ENCODE results near the gene OTUD3. TPM values are rescaled to one million over a fixed set of nuclear protein-coding genes. Genes with fewer than 3 reads are reported as not detected.
"Not testable (repeated sequence)": the region's sequence is repeated elsewhere in the genome, so short reads cannot be mapped to it uniquely, and the experiment has no call there.

The OTUD3 gene
- total RNA-seq, 2 experiments from 2014 or later = 10.3 to 10.9 TPM

DNA sequence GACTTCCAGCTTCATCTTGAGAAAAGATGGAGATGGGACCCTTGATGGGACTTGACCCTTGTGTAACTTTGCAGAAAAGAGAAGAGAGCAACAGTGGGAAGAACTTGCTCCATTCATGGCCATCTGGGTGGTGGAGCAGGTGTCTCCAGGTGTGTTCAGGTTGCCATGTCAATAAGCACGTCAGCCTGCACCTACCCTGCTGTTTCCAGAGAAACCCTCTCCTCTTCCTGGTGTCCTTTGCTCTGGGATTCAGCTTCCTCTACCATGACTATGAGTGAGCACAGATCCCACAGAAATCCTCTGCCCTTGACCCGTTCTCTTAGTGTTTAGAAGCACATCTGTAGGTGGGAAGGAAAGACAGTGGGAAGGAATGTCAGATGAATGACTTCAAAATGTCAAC lies 21.8 kb upstream of the OTUD3 start:
- Mint-ChIP-seq H3K4me1 (no peaks in the 10 kb centered on the region), H3K36me3 (no peaks in the 10 kb centered on the region), H3K27me3 (peaks cover 30% of the 10 kb centered on the region), H3K27ac (no peak overlapping the region), H3K4me3 (no peak overlapping the region), H3K9me3 (peaks cover 5% of the 10 kb centered on the region)
- no peak for DNase-seq
- ATAC-seq (ENCODE audit: low read depth) = no peak
- POLR2A ChIA-PET = no interaction called here

DNA sequence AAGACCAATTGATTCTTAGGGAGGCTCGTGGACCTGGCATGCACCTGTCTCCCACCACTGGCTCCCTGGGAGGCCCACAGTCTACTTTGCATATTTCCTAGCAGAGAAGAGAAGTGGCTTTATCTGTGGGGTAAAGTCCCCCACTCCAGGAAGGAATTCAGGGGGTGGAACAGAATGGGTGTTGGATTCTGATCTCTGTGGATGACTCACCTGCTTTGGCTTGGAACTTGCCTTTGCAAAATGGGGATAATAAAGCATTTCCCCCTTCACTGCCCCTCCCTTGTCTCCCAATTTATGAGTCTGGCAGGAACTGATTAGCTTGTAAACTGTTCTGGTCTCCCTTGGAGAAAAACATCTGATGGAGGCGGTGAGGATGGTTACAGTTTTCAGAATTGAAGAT lies 21.2 kb upstream of the OTUD3 start:
- Mint-ChIP-seq H3K27ac (no peak overlapping the region), H3K4me3 (no peak overlapping the region), H3K4me1 (no peaks in the 10 kb centered on the region), H3K9me3 (peaks cover 5% of the 10 kb centered on the region), H3K36me3 (no peaks in the 10 kb centered on the region), H3K27me3 (peaks cover 34% of the 10 kb centered on the region)
- DNase-seq = no peak
- POLR2A ChIA-PET = no interaction called here
- ATAC-seq (ENCODE audit: low read depth) = no peak

DNA sequence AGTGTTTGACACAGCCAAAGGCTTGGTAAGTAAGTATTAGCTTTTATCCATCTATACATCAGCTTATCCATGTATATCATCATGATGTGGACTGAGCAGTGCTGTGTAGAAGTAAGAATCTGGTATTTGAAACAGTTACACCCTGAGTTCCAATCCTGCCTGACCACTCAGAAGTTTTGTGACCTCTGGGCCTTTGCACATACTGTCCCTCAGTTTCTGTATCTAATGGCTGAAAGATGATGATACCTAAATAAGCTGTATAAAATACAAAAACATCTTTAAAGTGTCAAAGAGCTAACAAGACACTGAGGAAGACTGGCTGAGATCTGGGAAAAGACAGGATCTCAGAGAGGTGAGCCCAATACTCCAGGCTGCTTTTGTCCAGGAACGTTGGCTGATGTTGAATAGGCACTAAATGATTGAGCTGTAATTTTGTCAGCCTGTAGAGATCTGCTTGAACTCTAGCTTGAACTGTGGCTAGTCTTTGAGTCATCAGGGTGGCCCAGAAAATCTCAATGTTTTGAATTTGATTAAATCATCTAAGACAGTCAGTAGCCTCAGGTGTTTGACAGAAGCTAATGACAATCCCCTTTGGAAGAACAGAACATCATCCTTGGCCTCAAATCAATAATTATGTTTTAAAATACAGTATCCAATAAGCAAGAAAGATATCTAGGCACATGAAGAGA lies 20.2 kb upstream of the OTUD3 start:
- Mint-ChIP-seq H3K9me3 (peaks cover 5% of the 10 kb centered on the region), H3K36me3 (no peaks in the 10 kb centered on the region)

DNA sequence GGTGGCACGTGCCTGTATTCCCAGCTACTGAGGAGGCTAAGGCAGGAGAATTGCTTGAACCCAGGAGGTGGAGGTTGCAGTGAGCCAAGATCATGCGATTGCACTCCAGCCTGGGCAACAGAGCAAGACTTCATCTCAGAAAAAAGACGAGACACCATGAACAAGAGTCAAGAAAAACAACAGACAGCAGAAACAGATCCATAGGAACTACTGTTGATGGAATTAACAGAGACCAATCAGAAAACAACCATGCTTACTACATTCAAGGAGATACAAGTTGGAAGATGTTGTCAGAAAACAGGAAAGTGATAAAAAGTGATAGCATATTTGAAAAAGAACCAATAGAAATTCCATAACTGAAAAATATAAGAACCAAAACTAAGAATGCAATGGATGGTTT lies 19.3 kb upstream of the OTUD3 start:
- no peak overlapping the region for H3K27ac Mint-ChIP-seq
- no peak overlapping the region for H3K4me3 Mint-ChIP-seq
- DNase-seq (no peak), ATAC-seq (ENCODE audit: low read depth) (no peak)
- H3K27me3 Mint-ChIP-seq = peaks cover 42% of the 10 kb centered on the region
- H3K4me1 Mint-ChIP-seq = no peaks in the 10 kb centered on the region
- H3K9me3 Mint-ChIP-seq = peaks cover 5% of the 10 kb centered on the region
- POLR2A ChIA-PET = no interaction called here
- H3K36me3 Mint-ChIP-seq = no peaks in the 10 kb centered on the region

More for the DNA sequence above, 20.2 kb upstream of the OTUD3 start:
- POLR2A ChIA-PET = no interaction called here
- H3K27ac Mint-ChIP-seq = no peak overlapping the region
- peaks cover 38% of the 10 kb centered on the region for H3K27me3 Mint-ChIP-seq
- no peak for DNase-seq
- no peaks in the 10 kb centered on the region for H3K4me1 Mint-ChIP-seq
- no peak for ATAC-seq (ENCODE audit: low read depth)
- H3K4me3 Mint-ChIP-seq = no peak overlapping the region

DNA sequence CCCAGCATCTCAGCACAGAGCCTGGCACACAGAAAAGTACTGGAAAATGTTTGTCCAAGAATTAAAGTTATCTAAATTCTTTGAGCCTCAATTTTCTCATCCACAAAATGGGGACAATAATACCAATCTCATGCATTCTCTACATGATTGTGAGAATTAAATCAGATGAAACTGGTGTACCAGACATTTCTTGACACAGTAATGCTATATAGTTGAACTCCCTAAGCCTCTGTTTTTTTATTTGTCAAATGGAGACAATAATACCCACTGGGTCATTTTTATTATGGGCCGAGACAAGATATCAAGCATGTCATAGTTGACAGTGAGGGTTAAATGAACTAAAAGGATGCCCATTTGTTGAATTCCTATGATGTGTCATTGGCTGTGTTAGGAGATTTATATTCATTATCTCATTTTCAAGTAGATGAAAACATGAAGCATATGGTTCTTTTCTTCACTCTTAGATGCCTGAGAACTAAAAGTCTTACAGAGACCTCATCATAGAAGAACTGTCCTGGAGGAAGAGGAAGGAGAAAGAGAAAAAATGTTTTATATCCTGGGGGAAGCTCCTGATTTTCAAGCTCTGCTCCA lies 17.5 kb upstream of the OTUD3 start:
- Mint-ChIP-seq H3K36me3 (no peaks in the 10 kb centered on the region), H3K27ac (no peak overlapping the region), H3K27me3 (peaks cover 37% of the 10 kb centered on the region), H3K9me3 (peaks cover 5% of the 10 kb centered on the region), H3K4me1 (no peaks in the 10 kb centered on the region), H3K4me3 (no peak overlapping the region)
- DNase-seq (no peak), ATAC-seq (ENCODE audit: low read depth) (no peak)
- POLR2A ChIA-PET = no interaction called here

DNA sequence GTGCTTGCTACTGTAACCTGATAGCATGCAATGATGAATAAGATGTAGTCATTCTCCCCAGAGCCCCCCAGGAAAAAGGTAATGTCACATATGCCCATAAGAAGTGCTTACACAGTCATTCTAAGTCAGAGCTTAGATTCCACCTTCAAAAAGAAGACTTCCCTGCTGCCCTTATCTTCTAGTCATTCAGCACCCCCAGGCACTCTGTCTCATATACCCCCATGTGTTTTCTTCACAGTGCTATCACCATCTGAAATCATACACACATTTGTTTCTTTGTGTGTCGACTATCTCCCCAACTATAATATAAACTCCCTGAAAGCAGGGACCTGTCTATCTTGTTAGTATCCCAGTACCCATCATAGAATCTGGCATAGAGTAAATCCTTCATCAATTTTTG lies 16.2 kb upstream of the OTUD3 start:
- Mint-ChIP-seq H3K27ac (no peak overlapping the region), H3K36me3 (no peaks in the 10 kb centered on the region), H3K27me3 (peaks cover 31% of the 10 kb centered on the region), H3K4me1 (no peaks in the 10 kb centered on the region), H3K9me3 (peaks cover 5% of the 10 kb centered on the region), H3K4me3 (no peak overlapping the region)
- no peak for DNase-seq
- ATAC-seq (ENCODE audit: low read depth) = no peak
- POLR2A ChIA-PET = no interaction called here

DNA sequence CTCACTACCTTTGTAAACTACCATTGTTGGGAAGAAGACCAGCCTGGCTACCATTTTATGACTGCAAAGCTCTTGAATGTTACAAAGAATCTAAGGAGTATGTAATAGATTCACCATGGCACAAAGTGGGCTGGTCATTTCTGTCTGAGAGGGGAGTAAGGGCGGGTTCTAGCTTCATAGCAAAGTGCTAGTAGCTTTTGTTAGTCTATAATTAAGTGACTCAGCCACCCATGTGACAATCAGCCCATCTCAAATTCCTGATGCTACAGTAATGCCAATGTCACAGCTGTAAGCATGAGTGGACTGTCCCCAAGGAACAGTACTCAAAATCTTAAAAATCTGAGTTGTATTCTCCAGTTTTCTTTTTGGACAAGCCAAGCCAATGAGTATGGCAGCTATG lies 15.4 kb upstream of the OTUD3 start:
- DNase-seq (no peak), ATAC-seq (ENCODE audit: low read depth) (no peak)
- no peaks in the 10 kb centered on the region for H3K36me3 Mint-ChIP-seq
- POLR2A ChIA-PET = no interaction called here
- H3K27ac Mint-ChIP-seq = no peak overlapping the region
- no peaks in the 10 kb centered on the region for H3K4me1 Mint-ChIP-seq
- peaks cover 31% of the 10 kb centered on the region for H3K27me3 Mint-ChIP-seq
- H3K4me3 Mint-ChIP-seq = no peak overlapping the region
- peaks cover 5% of the 10 kb centered on the region for H3K9me3 Mint-ChIP-seq

DNA sequence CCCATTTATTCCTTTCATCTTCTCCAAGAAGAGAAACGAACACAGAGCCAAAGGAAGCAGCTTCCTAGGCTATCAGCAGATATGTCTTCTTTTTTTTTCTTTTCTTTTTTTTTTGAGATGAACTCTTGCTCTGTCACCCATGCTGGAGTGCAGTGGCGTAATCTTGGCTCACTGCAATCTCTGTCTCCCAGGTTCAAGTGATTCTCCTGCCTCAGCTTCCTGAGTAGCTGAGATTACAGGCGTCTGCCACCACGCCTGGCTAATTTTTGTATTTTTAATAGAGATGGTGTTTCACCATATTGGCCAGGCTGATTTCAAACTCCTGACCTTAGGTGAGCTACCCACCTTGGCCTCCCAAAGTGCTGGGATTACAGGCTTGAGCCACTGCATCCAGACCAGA lies 13.6 kb upstream of the OTUD3 start:
- H3K4me1 Mint-ChIP-seq; H3K4me3 Mint-ChIP-seq; POLR2A ChIA-PET; ATAC-seq (ENCODE audit: low read depth); DNase-seq; H3K27ac Mint-ChIP-seq; H3K9me3 Mint-ChIP-seq; H3K36me3 Mint-ChIP-seq: not testable (repeated sequence)
- peaks cover 34% of the 10 kb centered on the region for H3K27me3 Mint-ChIP-seq

DNA sequence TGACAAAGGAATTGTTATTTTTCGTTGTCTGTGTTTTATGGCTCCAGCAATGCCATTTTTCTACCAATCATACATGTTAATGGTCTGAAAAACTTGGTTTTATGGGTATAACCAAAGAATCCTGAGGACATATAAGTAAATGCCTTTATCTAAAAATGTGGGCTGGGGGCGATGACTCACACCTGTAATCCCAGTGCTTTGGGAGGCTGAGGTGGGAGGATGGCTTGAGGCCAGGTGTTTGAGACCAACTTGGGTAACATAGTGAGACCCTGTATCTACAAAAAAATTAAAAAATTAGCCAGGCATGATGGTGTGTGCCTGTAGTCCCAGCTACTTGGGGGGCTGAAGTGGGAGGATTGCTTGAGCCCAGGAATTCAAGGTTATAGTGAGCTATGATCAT lies 12.7 kb upstream of the OTUD3 start:
- POLR2A ChIA-PET; H3K4me1 Mint-ChIP-seq; DNase-seq; H3K27ac Mint-ChIP-seq; H3K4me3 Mint-ChIP-seq; H3K36me3 Mint-ChIP-seq; ATAC-seq (ENCODE audit: low read depth); H3K9me3 Mint-ChIP-seq: not testable (repeated sequence)
- H3K27me3 Mint-ChIP-seq = peaks cover 30% of the 10 kb centered on the region

DNA sequence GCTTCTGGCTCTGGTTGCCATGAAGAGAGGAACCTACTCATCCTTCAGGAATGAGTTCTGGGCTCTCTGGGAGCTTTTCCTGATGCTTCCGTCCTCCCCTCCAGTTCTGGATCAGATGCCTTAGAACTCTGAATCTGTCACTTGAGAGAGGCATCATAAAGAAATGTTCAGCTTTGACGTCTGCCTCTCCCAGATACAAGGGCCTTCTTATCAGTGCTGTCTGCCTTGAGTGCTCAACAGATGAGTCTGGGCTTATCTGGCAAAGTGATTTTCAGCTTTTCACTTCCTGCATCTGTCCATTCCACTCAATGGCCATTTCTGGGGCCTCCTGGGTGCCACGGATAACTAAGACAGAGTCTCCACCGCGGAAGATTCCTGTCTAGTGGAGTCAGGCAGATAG lies 12.3 kb upstream of the OTUD3 start:
- H3K36me3 Mint-ChIP-seq = no peaks in the 10 kb centered on the region
- H3K9me3 Mint-ChIP-seq = no peaks in the 10 kb centered on the region
- H3K4me1 Mint-ChIP-seq = no peaks in the 10 kb centered on the region
- POLR2A ChIA-PET = no interaction called here
- DNase-seq = no peak
- peaks cover 28% of the 10 kb centered on the region for H3K27me3 Mint-ChIP-seq
- no peak overlapping the region for H3K27ac Mint-ChIP-seq
- H3K4me3 Mint-ChIP-seq = no peak overlapping the region
- ATAC-seq (ENCODE audit: low read depth) = no peak

DNA sequence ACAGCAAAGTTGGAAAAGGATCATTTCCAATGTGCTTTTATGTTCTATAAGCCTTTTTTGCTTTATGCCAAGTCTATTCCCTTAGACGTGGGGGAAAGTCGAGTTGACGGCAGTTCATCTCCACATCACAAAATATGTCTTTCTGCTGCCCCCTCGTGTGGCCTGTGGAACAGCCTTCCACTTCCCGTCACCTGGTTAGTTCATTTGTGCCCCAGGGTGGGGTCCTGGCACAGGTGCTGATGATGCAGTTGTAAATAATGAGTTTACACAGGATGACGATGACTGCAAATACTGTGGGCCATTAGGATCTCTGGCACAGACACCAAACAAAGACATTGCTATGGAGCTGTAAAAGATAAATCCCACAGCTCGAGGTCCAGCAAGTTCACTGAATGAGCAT lies 10.0 kb upstream of the OTUD3 start:
- no peaks in the 10 kb centered on the region for H3K4me1 Mint-ChIP-seq
- no peak overlapping the region for H3K27ac Mint-ChIP-seq
- ATAC-seq (ENCODE audit: low read depth) (no peak), DNase-seq (no peak)
- POLR2A ChIA-PET = no interaction called here
- H3K36me3 Mint-ChIP-seq = no peaks in the 10 kb centered on the region
- H3K9me3 Mint-ChIP-seq = no peaks in the 10 kb centered on the region
- no peak overlapping the region for H3K4me3 Mint-ChIP-seq
- peaks cover 17% of the 10 kb centered on the region for H3K27me3 Mint-ChIP-seq

DNA sequence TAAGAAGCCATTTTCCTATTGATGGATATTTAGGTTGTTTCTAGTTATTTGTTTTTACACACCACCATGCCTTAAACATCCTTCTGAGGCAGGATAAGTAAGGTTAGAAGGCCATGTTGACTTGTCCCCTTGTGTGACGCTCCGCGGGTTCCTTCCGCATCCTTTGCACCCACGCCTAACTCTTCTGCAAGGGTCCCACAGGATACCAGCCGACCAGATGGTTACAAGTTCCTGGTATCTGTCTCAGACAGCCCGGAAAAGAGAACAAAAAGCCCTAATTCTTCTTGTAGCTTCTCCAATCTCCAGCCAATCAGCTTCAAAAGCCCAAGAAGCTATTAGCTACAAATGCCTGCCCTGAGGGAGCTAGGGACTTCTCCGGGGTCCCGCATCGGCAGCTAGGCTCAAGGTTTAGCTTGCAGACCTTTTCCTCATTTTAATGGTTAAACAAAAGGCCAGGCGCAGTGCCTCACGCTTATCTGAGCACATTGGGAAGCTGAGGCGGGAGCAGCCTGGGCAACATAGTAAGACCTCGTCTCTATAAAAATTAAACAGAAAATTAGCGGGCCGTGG lies 4.9 kb upstream of the OTUD3 start:
- ATAC-seq (ENCODE audit: low read depth) = no peak
- no peaks in the 10 kb centered on the region for H3K36me3 Mint-ChIP-seq
- H3K4me3 Mint-ChIP-seq = no peak overlapping the region
- DNase-seq = no peak
- peaks cover 12% of the 10 kb centered on the region for H3K27me3 Mint-ChIP-seq
- H3K9me3 Mint-ChIP-seq = no peaks in the 10 kb centered on the region
- POLR2A ChIA-PET = no interaction called here
- H3K4me1 Mint-ChIP-seq = peaks cover 3% of the 10 kb centered on the region
- H3K27ac Mint-ChIP-seq = no peak overlapping the region

DNA sequence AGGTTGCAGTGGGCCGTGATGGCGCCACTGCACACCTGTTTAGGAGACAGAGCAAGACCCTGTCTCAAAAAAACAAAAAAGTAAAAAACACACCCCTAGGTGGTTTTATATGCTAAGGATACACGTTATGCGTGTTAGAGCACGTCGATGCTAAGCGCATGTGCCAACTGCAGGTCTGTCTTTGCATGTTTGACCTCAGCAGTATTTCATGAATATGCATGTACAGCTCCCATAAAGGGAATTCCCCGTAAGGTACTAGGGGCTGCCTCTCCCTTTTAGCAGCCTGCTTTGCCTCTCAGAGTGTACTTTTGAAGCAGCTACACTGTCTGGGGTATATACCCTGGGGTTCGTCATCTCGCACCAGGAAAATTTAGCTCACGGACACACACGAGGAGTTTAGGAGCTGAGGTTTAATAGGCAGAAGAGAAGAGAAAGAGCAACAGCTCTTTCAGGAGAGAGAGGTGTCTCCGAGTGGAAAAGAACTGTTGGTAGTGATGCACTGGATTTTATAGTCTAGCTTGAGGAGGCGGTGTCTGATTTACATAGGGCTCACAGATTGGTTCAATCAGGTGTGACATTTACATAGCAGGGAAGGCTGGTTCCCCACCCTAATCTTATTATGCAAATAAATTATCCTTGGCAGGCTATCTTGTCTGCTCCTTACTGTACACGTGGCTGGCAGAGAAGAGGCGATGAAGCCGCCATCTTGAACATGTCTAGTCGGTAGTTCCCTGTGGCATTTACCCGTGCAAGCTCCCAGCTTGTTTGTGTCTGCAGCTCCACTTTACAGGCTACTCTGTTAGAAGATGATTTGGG lies 4.2 kb upstream of the OTUD3 start:
- Mint-ChIP-seq H3K9me3 (no peaks in the 10 kb centered on the region), H3K4me3 (no peak overlapping the region), H3K4me1 (peaks cover 4% of the 10 kb centered on the region), H3K27ac (no peak overlapping the region), H3K27me3 (peaks cover 7% of the 10 kb centered on the region), H3K36me3 (no peaks in the 10 kb centered on the region)
- DNase-seq (no peak), ATAC-seq (ENCODE audit: low read depth) (no peak)
- POLR2A ChIA-PET = no interaction called here

DNA sequence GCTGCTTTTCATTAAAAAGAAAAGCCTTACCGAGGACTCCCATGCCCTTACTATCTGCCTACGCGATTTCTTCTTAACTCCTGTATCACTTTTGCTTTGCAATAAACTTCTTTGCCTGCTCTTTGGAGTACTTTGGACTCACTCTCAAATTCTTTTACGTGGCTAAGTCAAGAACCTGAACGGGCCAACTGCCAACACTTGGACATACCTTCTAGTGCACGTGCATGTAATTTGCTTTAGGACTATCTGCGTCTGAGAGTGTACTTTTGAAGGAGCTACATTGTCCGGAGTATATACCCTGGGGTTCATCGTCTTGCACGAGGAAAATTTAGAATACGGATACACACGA lies 3.6 kb upstream of the OTUD3 start:
- DNase-seq = no peak
- no peak overlapping the region for H3K4me3 Mint-ChIP-seq
- H3K9me3 Mint-ChIP-seq = no peaks in the 10 kb centered on the region
- no peak overlapping the region for H3K27ac Mint-ChIP-seq
- no peaks in the 10 kb centered on the region for H3K36me3 Mint-ChIP-seq
- POLR2A ChIA-PET = no interaction called here
- peaks cover 4% of the 10 kb centered on the region for H3K27me3 Mint-ChIP-seq
- H3K4me1 Mint-ChIP-seq = peaks cover 8% of the 10 kb centered on the region
- no peak for ATAC-seq (ENCODE audit: low read depth)
